HepG2 (cell line): ENCODE data around the gene SERPINB10. TPM values are rescaled to one million over a fixed set of nuclear protein-coding genes. Genes with fewer than 3 reads are reported as not detected.

Experiments
- ATAC-seq: fragments of 200-7000 bp; cut with Tn5 transposase; 3 replicates; pipeline ENCODE4 v1.9.1; 2020; ENCODE audit warnings: mild to moderate bottlenecking, moderate library complexity
- BruUV-seq: library from RNA; stranded (reverse); fragments of 400-500 nt; replicated peaks from 2 replicates; lab custom pipeline; 2021; lab: Mats Ljungman, UMichigan
- CTCF ChIA-PET: fragments of 300-600 bp; formaldehyde crosslinking; extraction: SDS; loops from one replicate; lab custom pipeline; 2021; ENCODE audit warnings: low total read pairs, inconsistent platforms, low intra/inter-chr PET ratio; lab: Yijun Ruan, JAX
- POLR2A ChIA-PET: fragments of 350-600 bp; sonication (Branson Sonifier 250); formaldehyde crosslinking; loops from one replicate; lab custom pipeline; 2020; ENCODE audit warnings: antibody characterized with exemption, inconsistent platforms; lab: Yijun Ruan, JAX
- DNase-seq: peaks from one replicate; pipeline ENCODE4 v3.0.0-alpha.2; 2015; ENCODE audit warnings: low spot score
- FAIRE-seq: peaks from 3 replicates; lab custom pipeline; 2011; peaks lifted over from hg19 to GRCh38; lab: Jason Lieb, UNC
- H2AFZ ChIP-seq: one replicate; pipeline ENCODE4 v1.6.1; 2011; ENCODE audit warnings: low read length, inconsistent platforms
- H3K27ac ChIP-seq: fragments of 300-600 bp; 3 replicates; pipeline ENCODE4 v1.8.0; 2011; ENCODE audit warnings: mixed run types, mild to moderate bottlenecking, mixed read lengths, low read length, inconsistent platforms; ENCODE audit not compliant: insufficient read depth; ENCODE audit errors: extremely low read length
- H3K27me3 ChIP-seq, 2 experiments: fragments of 200-600 bp in 1 of 2; 2 replicates in 1 of 2; 3 replicates in 1 of 2; pipeline versions ENCODE4 v1.6.0 to v1.8.0; 2011; ENCODE audit warnings: low read length in 2 of 2, mild to moderate bottlenecking in 2 of 2, moderate library complexity in 2 of 2, inconsistent platforms in 1 of 2; ENCODE audit not compliant: insufficient read depth in 2 of 2, control insufficient read depth in 1 of 2
- H3K36me3 ChIP-seq, 2 experiments: fragments of 200-600 bp in 1 of 2; replicated peaks in 1 of 2; 2 replicates in 1 of 2; 3 replicates in 1 of 2; pipeline versions ENCODE4 v1.5.1 to v1.8.0; 2011; ENCODE audit warnings: low read length in 2 of 2, inconsistent platforms in 1 of 2; ENCODE audit not compliant: insufficient read depth in 2 of 2, control insufficient read depth in 1 of 2
- H3K4me1 ChIP-seq: 2 replicates; pipeline ENCODE4 v1.5.1; 2012; ENCODE audit warnings: low read length, inconsistent platforms; ENCODE audit not compliant: insufficient read depth
- H3K4me2 ChIP-seq: 2 replicates; pipeline ENCODE4 v1.6.0; 2011; ENCODE audit warnings: low read depth, low read length, inconsistent platforms
- H3K4me3 ChIP-seq, 3 experiments: fragments of 200-600 bp in 1 of 3; sonication (generic), shearing (Covaris generic) in 1 of 3; replicated peaks in 1 of 3; 2 replicates each; pipeline ENCODE4 v1.5.1; 2011 to 2016; ENCODE audit warnings: low read length in 3 of 3, inconsistent platforms in 2 of 3, low read depth in 2 of 3, mild to moderate bottlenecking in 2 of 3, control low read depth in 1 of 3, mixed read lengths in 1 of 3; ENCODE audit not compliant: insufficient read depth in 1 of 3
- H3K79me2 ChIP-seq: one replicate; pipeline ENCODE4 v1.6.1; 2011; ENCODE audit warnings: low read length, inconsistent platforms; ENCODE audit not compliant: insufficient read depth
- H3K9ac ChIP-seq: 2 replicates; pipeline ENCODE4 v1.6.0; 2011; ENCODE audit warnings: mild to moderate bottlenecking, low read depth, low read length, inconsistent platforms; ENCODE audit not compliant: insufficient read depth
- H3K9me3 ChIP-seq: 2 replicates; pipeline ENCODE4 v1.5.1; 2012; ENCODE audit warnings: mild to moderate bottlenecking, low read length
- H4K20me1 ChIP-seq: 2 replicates; pipeline ENCODE4 v1.6.0; 2011; ENCODE audit warnings: inconsistent platforms, mild to moderate bottlenecking, low read length, moderate library complexity; ENCODE audit not compliant: insufficient read depth
- ELF1 ChIP-seq: sonication (generic); formaldehyde crosslinking; IDR thresholded peaks from 2 replicates; pipeline ENCODE4 v1.4.0; 2020; ENCODE audit warnings: missing genetic modification reagents
- ELF3 ChIP-seq: IDR thresholded peaks from 2 replicates; pipeline ENCODE4 v1.6.1; 2016; ENCODE audit warnings: missing genetic modification reagents, missing compliant biosample characterization
- ELF4 ChIP-seq: sonication (generic); formaldehyde crosslinking; IDR thresholded peaks from 2 replicates; pipeline ENCODE4 v1.5.0; 2020; ENCODE audit warnings: missing genetic modification reagents, mild to moderate bottlenecking, moderate library complexity, borderline replicate concordance
- KDM5B ChIP-seq: sonication (generic); formaldehyde crosslinking; IDR thresholded peaks from 2 replicates; pipeline ENCODE4 v1.4.0; 2020; ENCODE audit warnings: missing genetic modification reagents, mild to moderate bottlenecking, borderline replicate concordance
- SOX5 ChIP-seq: IDR thresholded peaks from 2 replicates; pipeline ENCODE4 v1.6.1; 2016; ENCODE audit warnings: borderline replicate concordance
- ZBTB43 ChIP-seq: sonication (generic); formaldehyde crosslinking; conservative IDR thresholded peaks from 2 replicates; pipeline ENCODE4 v1.4.0; 2020; ENCODE audit warnings: missing genetic modification reagents
- ZNF3 ChIP-seq: IDR thresholded peaks from 2 replicates; pipeline ENCODE4 v1.7.0; 2017; ENCODE audit warnings: inconsistent platforms
- ZNF44 ChIP-seq: sonication (generic); formaldehyde crosslinking; IDR thresholded peaks from 2 replicates; pipeline ENCODE4 v1.5.1; 2020; ENCODE audit warnings: mild to moderate bottlenecking, missing genetic modification reagents
- ZNF484 ChIP-seq: sonication (generic); formaldehyde crosslinking; IDR thresholded peaks from 2 replicates; pipeline ENCODE4 v1.5.1; 2020; ENCODE audit warnings: mild to moderate bottlenecking, low read depth, missing genetic modification reagents, borderline replicate concordance
- ZSCAN22 ChIP-seq: sonication (generic); formaldehyde crosslinking; IDR thresholded peaks from 2 replicates; pipeline ENCODE4 v1.4.0; 2020; ENCODE audit warnings: mild to moderate bottlenecking, missing genetic modification reagents
- WGBS: methylation state at CpG from one replicate; pipeline ENCODE4 v1.1.6; 2017; ENCODE audit warnings: low lambda C conversion rate; 5-methylcytosine and 5-hydroxymethylcytosine counted together
- in situ Hi-C: cut with HindIII; loops from 2 replicates; pipeline ENCODE4 v1.10.0; 2017; ENCODE audit warnings: low pct_unique_long_range_greater_than_20kb; ENCODE audit not compliant: extremely low pct_ligation_motif_present
- intact Hi-C: fragments of 100-400 bp; cut with micrococcal nuclease; formaldehyde crosslinking; loops from one replicate; pipeline ENCODE4 v1.10.0; 2022; ENCODE audit not compliant: unreplicated experiment
- polyA plus RNA-seq, 8 experiments: library from polyadenylated mRNA; depleted of rRNA in 3 of 8; stranded (reverse) in 7 of 8; unstranded in 1 of 8; fragments of >200 nt; fragmentation: Illumina TruSeq in 4 of 8; extraction: Trizol in 4 of 8; gene quantifications; 2 replicates each; pipeline versions ENCODE4 v1.2.1 to v1.2.3, GENCODE V29; 2011 to 2016; ENCODE audit warnings: low read depth in 4 of 8, missing spikeins in 1 of 8, mixed read lengths in 1 of 8; ENCODE audit not compliant: insufficient read depth in 1 of 8
- total RNA-seq, 5 experiments: library from RNA; depleted of rRNA; stranded (reverse); fragments of >200 nt; fragmentation: Illumina TruSeq; extraction: Trizol; gene quantifications; 2 replicates each; pipeline ENCODE4 v1.2.3, GENCODE V29; 2016; ENCODE audit warnings: low read depth in 1 of 5
- TF ChIP-seq, protein P1 (sequence below): sonication (generic); formaldehyde crosslinking; IDR thresholded peaks from 2 replicates; pipeline ENCODE4 v1.5.1; 2020; ENCODE audit warnings: mild to moderate bottlenecking, moderate library complexity, missing genetic modification reagents
- TF ChIP-seq, protein P2 (sequence below): sonication (generic); formaldehyde crosslinking; IDR thresholded peaks from 2 replicates; pipeline ENCODE4 v1.4.0; 2020; ENCODE audit warnings: missing genetic modification reagents

SERPINB10 gene
- total and polyA plus RNA-seq, 2 of the 13 experiments (the other 11 are each of a cell fraction or from before 2014, with no cell fraction given): not detected

GRCh38 chr18:63971320-63972001 lies 63.7 kb downstream of the SERPINB10 start:
- no peak overlapping the region for H2AFZ ChIP-seq
- TF ChIP-seq, protein P1, sequence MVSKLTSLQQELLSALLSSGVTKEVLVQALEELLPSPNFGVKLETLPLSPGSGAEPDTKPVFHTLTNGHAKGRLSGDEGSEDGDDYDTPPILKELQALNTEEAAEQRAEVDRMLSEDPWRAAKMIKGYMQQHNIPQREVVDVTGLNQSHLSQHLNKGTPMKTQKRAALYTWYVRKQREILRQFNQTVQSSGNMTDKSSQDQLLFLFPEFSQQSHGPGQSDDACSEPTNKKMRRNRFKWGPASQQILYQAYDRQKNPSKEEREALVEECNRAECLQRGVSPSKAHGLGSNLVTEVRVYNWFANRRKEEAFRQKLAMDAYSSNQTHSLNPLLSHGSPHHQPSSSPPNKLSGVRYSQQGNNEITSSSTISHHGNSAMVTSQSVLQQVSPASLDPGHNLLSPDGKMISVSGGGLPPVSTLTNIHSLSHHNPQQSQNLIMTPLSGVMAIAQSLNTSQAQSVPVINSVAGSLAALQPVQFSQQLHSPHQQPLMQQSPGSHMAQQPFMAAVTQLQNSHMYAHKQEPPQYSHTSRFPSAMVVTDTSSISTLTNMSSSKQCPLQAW (CRISPR knock-in tag): no peak
- TF ChIP-seq ZNF3 (CRISPR knock-in tag): no peak
- TF ChIP-seq SOX5 (CRISPR knock-in tag): no peak
- no peak for TF ChIP-seq ZBTB43
- no peak for TF ChIP-seq ELF4 (CRISPR knock-in tag)
- TF ChIP-seq, protein P2, sequence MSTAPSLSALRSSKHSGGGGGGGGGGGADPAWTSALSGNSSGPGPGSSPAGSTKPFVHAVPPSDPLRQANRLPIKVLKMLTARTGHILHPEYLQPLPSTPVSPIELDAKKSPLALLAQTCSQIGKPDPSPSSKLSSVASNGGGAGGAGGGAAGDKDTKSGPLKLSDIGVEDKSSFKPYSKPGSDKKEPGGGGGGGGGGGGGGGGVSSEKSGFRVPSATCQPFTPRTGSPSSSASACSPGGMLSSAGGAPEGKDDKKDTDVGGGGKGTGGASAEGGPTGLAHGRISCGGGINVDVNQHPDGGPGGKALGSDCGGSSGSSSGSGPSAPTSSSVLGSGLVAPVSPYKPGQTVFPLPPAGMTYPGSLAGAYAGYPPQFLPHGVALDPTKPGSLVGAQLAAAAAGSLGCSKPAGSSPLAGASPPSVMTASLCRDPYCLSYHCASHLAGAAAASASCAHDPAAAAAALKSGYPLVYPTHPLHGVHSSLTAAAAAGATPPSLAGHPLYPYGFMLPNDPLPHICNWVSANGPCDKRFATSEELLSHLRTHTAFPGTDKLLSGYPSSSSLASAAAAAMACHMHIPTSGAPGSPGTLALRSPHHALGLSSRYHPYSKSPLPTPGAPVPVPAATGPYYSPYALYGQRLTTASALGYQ (CRISPR knock-in tag): no peak
- TF ChIP-seq ZSCAN22 (CRISPR knock-in tag): no peak
- TF ChIP-seq ELF1 (CRISPR knock-in tag): no peak
- no peak for TF ChIP-seq ZNF484 (CRISPR knock-in tag)
- no peak for TF ChIP-seq ZNF44 (CRISPR knock-in tag)
- no peak for TF ChIP-seq ELF3 (CRISPR knock-in tag)
- no peak for TF ChIP-seq KDM5B (CRISPR knock-in tag)
- H3K9ac ChIP-seq: no peak overlapping the region
- WGBS: 87% methylated on average over 13 of the region's 13 CpGs
- POLR2A ChIA-PET: no interaction called here
- DNase-seq (no peak), FAIRE-seq (no peak), ATAC-seq (no peak)
- in situ Hi-C loops (loop anchor here (10.0 kb wide), 1 partner anchor 77 kb away; no protein-coding TSS in a partner anchor), intact Hi-C loops (no loop called here)
- H3K4me1 ChIP-seq: peaks cover 18% of the 10 kb centered on the region
- CTCF ChIA-PET: no interaction called here
- no peaks in the 10 kb centered on the region for H4K20me1 ChIP-seq
- TSS peak; percentile 44 for BruUV-seq
- H3K27ac ChIP-seq: no peak overlapping the region
- 0 out of 2 replicates have a peak overlapping the region, but pooled peaks have one; percentile 97 for H3K4me2 ChIP-seq
- H3K4me3 ChIP-seq: no peak overlapping the region
- no peaks in the 10 kb centered on the region for H3K27me3 ChIP-seq
- H3K36me3 ChIP-seq: no peaks in the 10 kb centered on the region
- no peaks in the 10 kb centered on the region for H3K9me3 ChIP-seq
- H3K79me2 ChIP-seq: no peaks in the 10 kb centered on the region
